GM19467 (cell line): ENCODE measurements around the gene ZBTB1.

Experiments used
- ATAC-seq: cut with Tn5 transposase; IDR thresholded peaks from one replicate; pipeline ENCODE4 v1.9.1; 2021; ENCODE audit warnings: mild to moderate bottlenecking, moderate library complexity; ENCODE audit not compliant: unreplicated experiment

The ZBTB1 gene, protein sequence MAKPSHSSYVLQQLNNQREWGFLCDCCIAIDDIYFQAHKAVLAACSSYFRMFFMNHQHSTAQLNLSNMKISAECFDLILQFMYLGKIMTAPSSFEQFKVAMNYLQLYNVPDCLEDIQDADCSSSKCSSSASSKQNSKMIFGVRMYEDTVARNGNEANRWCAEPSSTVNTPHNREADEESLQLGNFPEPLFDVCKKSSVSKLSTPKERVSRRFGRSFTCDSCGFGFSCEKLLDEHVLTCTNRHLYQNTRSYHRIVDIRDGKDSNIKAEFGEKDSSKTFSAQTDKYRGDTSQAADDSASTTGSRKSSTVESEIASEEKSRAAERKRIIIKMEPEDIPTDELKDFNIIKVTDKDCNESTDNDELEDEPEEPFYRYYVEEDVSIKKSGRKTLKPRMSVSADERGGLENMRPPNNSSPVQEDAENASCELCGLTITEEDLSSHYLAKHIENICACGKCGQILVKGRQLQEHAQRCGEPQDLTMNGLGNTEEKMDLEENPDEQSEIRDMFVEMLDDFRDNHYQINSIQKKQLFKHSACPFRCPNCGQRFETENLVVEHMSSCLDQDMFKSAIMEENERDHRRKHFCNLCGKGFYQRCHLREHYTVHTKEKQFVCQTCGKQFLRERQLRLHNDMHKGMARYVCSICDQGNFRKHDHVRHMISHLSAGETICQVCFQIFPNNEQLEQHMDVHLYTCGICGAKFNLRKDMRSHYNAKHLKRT

DNA sequence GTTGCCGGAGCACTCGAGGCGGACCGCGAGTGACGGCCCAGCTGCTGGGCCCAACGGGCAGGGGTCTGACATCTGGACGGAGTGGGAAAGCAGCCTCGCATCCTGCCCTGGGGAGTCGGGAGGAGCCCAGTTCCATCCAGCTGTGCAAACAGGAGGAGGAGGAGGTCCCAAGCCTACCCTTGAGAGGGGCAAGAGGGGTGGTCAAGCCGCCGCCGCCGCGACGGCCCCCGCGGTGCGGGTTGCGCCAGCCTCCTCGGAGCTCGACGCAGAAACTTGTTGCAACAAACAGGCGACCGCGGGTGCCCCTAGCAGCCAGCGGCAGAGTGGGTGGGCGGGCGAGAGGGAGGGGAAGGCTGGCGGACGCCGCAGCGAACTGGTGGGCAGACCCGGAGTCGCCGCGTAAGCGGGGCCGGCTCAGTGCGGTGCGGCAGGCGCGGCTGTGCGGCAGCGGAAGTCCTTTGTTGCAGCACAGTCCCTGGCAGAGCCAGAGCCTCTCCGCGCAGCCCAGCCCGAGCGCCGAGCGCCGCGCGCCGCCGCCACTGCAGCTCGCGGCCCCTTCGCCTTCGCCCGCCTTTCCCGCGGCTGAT, at the start of gene ZBTB1:
TSS of gene ZBTB1 (plus strand) at position 461 of the 587 bp plus-strand sequence. CDS start 16,735 bp downstream, outside the sequence.
- peak; percentile 23 for ATAC-seq

DNA sequence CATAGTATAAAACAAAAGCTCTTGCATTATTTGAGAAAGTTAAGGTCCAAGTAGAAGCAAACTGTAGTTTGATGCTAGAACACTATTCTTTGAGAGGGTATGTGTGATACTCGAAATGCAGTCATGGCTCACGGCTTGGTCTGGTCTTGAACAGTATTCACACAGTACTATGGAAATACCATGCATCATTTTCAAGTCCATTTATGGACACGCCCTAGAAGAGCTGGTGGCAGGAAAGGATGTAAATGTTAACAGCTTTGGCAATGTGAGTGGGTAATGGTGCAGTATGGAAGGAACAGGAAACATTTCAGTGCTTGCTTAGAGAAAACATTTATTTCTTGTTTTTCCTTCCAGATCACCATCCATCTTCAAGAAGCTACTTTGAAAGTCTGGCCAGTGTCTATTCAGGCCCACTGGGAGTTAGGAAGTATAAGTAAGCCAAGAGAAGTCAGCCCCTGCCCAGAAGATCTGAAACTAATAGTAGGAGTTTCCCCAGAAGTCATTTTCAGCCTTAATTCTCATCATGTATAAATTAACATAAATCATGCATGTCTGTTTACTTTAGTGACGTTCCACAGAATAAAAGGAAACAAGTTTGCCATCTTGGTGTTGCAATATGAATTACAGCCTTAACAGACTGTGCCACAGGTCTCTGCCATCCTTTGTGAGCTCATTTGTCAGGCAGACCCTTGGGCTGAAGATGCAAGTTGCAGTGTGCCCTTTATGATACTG, 45.0 kb upstream of the ZBTB1 start:
- ATAC-seq, result no peak

DNA sequence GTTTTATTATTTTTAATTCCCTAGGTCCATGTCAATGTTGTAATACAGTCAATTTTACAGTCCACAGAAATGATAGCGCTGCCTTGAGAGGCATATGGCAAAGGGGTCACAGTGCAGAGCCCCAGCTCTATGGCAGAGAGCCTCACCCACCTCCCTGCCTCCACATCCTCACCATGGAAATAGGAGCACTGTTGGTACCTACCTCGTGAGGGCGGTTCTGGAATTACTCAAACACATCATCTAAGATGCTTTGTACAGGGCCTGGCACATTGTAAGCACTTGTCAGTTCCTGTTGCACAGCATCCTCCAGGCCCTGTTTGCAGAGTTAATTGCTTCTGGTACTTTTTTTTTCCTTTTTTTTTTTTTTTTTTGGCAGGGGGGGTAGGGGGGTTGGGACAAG, 43.3 kb upstream of the ZBTB1 start:
- ATAC-seq, result no peak

DNA sequence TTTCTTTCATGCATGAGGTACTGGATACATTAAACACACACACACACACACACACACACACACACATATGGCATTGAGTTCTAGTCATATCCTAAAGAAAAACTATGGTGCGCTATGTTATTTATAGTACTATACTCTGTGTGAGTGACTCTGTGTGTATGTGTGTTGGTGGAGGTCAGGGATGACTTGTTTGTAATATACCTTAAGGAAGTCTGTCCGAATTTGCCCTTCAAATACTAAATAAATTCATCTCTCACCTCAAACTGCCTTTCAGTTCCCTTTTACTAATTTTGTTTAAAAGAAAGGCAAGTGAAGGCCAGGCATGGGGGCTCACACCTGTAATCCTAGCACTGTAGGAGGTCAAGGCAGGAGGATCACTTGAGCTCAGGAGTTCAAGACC, 41.4 kb upstream of the ZBTB1 start:
- ATAC-seq, result no peak

DNA sequence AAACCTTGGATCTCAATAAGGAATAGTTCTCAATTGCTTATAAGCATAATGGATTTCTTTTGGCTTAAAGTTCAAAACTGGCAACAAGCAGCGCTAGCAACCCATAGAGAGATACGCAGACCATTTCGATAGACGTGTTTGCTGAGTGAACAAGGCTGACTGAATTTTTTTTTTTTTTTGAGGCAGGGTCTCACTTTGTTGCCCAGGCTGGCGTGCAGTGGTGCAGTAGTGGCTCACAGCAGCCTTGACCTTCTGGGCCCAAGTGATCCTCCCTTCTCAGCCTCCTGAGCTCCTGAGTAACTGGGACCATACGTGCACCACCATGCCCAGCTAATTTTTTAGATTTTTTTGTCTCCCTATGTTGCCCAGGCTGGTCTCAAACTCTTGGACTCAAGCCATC, 40.7 kb upstream of the ZBTB1 start:
- no peak for ATAC-seq

DNA sequence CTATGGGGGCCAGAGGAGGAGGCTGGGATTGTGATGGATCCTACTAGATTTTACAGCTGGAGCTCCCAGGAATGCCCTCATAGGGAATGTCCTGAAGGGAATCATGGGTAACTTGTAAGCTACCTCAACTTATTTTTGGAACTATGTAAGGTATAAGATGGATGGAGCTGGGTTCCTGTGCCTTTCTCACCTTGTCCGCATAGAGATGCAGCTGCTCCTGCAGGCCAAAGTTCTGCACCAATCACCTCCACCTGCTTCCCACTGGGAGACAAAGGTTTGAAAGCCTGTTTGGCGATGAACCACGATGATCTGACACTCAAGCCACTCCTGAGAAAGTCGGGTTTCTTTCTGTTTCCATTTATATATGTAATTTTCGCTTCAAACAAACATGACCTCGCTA, 39.9 kb upstream of the ZBTB1 start:
- no peak for ATAC-seq

DNA sequence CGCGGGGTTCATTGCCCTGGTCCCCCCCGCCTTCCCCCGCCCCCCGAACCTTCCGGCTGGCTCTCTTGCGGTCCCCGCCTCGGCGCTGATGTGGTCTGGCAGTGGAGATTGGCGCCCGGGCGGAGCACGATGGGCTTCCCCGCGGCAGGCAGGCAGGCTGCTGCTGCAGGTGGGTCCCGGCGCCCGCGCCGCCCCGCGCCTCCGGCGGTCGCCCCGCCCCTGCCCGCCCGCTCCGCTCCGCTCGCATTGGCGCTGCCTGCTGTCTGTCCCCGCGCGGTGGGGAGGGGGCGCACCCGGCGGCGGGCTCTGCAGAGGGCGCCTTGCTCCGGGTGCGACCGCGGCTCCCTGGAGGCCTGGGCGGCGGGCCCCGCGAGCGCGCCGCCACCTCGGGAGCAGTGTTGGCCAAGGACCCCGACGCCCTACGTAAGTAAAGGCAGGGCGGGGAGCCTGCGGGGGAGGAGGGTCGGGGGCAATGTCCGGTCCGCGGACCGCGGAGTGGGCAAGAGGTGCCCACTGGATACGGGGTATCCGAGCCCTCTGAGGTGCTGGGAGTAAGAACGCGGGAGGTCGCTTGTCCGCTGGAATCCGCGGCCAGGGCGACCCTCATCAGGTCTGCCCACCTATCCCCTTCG, 39.3 kb upstream of the ZBTB1 start, which contains the start of gene AKAP5:
TSS of gene AKAP5 (plus strand) at position 309 of the 632 bp plus-strand sequence. CDS start 2,896 bp downstream, outside the sequence.
- peak; percentile 59 for ATAC-seq

DNA sequence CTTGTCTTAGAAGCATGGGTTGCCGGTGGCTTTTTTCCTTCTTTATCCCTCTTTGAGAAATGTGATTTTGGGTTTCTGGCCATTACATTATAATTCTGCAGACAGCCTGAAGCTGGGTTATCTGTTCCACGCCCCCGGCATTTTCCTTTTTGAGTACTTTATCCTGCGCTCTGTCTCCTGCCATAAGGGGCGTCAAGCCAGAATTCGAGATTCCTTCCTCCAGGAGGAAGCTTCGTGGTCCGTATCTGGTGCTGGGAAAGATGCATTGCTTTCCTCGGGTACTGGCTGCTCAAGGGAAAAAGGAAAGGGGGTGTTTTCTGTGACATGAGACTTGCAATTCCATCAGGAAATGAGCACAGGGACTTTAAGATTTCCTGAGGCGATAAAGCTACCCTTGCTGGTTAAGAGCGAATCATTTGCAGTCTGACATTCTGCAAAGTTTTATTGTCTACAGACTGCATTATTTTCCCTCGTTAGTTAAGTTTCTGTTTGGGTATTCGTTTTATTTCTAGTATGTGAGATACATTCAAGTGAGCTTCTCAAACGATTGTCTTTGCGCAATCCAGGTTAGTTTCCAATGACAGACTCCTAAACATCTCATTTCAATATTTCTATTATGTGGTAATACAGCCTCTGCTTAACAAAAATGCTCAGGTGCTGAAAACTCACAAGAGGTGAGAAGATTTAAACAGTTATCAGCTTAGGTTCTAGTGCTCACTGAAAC, 38.6 kb upstream of the ZBTB1 start:
- no peak for ATAC-seq

DNA sequence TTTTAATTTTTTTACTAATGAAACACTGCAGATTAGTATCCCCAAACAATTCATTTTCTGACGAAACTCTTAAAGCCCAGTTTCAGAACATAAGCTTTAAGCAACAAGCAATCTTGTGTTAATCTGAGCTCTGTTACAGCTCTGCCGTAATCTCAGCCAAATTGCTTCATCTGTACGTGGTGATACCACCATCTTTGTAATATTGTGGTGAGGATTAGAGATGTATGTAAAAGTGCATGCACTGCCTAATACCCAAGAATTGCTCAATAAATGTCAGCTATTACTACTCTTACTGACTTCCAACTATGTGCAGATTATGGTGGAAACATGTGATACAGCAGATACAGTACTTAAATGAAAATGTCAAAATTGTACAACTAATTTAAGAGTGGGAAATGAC, 37.5 kb upstream of the ZBTB1 start:
- no peak for ATAC-seq

DNA sequence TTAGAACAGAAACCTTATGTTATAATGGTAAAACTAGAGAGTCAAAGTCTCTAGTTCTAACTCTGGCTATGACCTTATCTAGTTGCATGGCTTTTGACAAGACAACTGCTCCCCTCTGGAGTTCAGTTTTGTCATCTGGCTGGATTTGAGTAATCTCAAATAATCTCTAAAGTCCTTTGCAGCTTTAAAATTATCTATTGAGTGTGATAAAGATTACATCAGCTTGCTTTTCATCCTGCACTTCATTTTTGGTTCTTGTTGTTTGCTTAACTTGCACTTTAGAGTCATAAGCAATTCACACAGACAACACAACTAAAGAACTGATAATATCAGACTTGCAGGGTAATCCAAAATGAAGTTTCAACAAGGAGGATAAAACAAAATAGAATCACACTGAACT, 37.0 kb upstream of the ZBTB1 start:
- ATAC-seq, result no peak

DNA sequence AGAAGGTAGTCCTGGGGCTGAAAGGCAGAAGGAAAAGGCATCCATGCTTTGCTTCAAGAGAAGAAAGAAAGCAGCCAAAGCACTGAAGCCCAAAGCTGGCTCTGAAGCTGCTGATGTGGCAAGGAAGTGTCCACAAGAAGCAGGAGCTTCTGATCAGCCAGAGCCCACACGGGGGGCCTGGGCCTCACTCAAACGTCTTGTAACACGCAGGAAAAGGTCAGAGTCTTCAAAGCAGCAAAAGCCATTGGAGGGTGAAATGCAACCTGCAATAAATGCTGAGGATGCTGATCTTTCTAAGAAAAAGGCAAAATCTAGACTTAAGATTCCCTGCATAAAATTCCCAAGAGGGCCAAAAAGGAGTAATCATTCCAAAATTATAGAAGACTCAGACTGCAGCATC, 36.1 kb upstream of the ZBTB1 start:
- ATAC-seq, result no peak

DNA sequence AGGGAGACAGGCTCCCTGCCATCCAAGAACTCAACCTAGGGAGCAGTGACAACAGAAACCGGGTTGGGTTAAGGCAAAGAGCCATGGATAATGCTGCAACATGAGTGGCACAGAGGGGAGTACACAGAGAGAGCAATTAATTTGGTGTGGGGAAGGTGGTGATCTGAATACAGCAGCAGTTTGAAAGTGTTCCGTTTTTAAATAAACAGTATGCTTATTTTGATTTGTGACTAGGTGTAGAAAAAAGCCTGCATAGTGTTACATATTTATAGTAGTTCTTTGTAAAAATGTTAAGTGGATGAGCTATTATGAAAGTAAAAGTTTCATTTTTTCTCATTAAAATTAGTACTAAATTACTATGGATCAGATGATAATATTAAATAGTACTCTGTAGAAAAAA, 30.5 kb upstream of the ZBTB1 start:
- no peak for ATAC-seq

DNA sequence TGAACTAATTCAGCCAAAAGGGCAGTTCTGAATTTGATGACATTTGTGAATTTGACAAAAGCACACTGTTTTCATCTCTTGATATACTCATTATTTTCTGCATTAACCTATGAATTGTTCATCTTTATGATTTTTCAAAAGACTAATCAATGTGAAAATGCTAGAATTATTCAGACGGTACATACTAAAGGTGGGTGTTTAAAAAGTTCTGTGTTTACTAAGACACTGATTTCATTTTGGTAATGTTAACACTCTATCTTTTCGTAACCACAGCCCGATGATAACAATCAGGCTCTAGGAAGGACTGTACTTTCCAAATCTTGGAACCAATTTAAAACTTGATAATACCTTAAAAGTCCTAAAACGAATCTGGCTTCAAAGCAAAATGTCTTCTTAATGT, 29.9 kb upstream of the ZBTB1 start:
- no peak for ATAC-seq

DNA sequence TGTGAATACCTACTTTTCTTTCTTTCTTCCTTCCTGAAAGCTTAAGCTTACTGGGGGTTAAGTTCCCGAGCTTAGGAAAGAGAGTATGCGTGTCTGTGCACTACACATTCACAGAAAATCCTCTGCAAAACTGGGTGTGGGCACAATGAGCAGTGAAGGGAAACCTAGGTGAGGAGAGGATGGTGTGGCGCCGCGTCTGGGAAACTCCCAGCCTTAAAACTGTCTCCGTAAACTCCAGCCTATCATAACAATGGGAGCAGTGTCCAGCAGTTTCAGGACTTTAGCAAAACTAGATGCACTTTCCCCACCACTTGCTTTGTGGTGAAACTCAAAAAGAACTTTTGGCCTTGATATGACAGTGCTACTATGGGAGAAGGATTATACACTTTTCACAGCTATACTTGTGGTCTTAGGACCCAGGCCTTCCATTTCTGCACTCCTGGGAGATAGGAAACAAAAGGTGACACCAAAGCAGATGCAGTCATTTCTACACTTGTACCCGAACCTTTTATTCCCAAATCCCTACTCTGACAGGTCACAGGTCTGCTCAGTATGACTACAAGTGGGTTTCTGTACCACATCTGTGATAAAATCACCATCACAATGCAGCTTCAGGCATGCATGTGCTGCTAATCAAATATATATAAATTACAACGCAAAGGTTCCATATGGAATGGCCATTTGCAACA, 28.8 kb upstream of the ZBTB1 start:
- no peak for ATAC-seq

DNA sequence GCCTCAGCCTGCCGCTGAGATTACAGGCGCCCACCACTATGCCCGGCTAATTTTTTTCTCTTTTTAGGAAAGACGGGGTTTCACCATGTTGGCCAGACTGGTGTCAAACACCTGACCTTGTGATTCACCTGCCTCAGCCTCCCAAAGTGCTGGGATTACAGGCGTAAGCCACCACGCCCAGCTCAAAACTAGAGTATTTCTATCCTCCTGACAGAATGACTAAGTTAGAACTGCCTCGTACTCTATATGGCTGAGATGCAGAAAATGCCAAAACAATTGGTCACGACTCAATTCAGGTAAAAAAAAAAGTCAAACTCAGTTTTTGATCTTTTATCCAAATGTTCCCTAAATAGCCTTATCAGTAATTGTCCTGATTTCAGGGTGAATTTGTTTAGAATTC, 28.1 kb upstream of the ZBTB1 start:
- ATAC-seq, result no peak

DNA sequence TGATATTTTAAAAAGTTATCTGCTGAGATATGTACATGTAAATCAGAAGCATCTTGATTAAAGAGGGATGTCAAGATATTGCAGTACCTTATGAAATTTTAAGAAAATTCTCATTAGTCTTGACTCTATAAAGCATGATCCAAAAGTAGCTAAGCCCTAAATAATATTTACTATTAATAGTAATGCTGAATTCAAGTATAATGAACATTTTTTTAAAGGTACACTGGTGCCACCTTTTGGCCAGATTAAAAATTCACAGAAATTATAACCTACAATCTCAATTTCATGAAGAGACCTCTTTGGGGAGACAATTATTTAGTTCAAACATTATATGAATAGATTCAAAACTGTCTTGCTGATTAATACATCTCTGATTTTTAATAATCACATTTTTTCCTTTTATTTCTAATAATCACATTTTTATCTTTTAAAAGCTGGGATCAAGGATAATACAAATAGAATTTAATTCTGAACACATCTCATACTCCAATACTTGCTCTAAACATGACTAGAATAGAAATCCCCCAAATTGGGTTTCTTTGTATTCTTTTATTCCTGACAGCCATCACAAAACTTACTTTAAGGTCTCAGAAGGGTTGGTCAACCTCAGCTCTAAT, 25.8 kb upstream of the ZBTB1 start:
- ATAC-seq, result no peak

DNA sequence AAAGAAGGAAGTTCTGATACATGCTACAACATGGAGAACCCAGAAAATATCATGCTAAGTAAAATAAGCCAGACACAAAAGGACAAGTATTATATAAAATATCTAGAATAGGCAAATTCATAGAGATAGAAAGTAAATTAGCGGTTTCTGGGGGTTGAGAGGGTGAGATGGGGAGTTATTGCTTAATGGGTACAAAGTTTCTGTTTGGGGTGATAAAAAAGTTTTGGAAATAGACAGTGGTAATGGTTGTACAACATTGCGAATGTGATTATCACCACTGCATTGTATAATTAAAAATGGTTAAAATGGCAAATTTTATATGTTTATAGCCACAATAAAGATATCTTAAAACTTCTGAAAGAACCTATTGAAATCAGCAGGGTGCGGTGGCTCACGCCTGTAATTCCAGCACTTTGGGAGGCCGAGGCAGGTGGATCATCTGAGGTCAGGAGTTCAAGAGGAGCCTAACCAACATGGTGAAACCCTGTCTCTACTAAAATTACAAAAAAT, 15.9 kb upstream of the ZBTB1 start:
- no peak for ATAC-seq

DNA sequence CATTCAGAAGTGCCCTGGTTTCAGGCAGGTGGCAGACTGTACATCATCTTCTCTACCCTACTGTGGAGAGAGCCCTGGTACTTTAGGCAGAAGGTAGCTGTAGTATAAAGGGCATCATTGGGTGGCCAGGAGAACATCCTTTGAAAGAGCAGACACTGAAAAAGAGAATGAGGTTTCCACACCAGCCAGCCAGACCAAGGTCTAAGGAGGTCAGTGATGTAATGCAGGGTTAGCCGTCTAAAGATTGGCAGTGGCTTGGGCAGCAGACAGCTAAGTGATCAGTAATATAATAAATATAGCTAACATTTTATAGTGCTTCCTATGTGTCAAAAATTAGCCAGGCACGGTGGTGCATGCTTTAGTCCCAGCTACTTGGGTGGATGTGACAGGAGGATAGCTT, 12.9 kb upstream of the ZBTB1 start:
- no peak for ATAC-seq

DNA sequence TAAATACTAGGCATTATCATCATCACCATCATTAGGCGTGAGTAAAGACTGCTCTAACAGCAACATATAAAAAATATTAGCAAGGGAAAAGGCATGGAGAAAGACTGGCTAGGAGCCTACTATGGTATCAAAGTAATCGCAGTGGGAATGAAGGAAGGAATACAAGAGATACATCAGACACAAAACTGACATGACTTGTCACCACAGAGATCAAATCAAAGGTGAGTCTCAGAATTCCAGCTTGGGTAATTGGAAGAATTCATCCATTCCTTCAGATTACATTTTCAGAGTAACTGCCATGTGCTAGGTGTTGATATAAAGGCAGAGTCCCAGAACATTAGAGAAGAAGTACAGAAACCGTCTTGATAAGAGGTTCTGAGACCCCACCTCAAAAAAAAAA, 11.1 kb upstream of the ZBTB1 start:
- ATAC-seq, result no peak
